Thyroid gland (tissue), 4 donors: ENCODE measurements around the gene ACTR8. TPM values are rescaled to one million over a fixed set of nuclear protein-coding genes. Genes with fewer than 3 reads are reported as not detected.

Experiments used
- DNase-seq, 2 donors: peaks; one replicate each; pipeline ENCODE4 v3.0.0-alpha.2; 2019
- H3K27ac ChIP-seq, 3 donors: fragments of 200-600 bp; sonication (generic); 1 replicate in 2 of 3; 2 replicates in 1 of 3; pipeline ENCODE4 v1.5.1; 2016 to 2019; ENCODE audit warnings: mild to moderate bottlenecking in 1 of 3, moderate library complexity in 1 of 3
- H3K27me3 ChIP-seq: fragments of 200-600 bp; sonication (generic); one replicate; pipeline ENCODE4 v1.5.1; 2019
- H3K36me3 ChIP-seq, 2 donors: fragments of 200-600 bp; sonication (generic); one replicate each; pipeline ENCODE4 v1.5.1; 2016 to 2019
- H3K4me1 ChIP-seq, 2 donors: fragments of 200-600 bp; sonication (generic); one replicate each; pipeline ENCODE4 v1.5.1; 2017 to 2019
- H3K4me3 ChIP-seq, 3 donors: fragments of 200-600 bp; sonication (generic); replicated peaks in 1 of 3; 1 replicate in 2 of 3; 2 replicates in 1 of 3; pipeline ENCODE4 v1.5.1; 2016; ENCODE audit warnings: mild to moderate bottlenecking in 1 of 3
- H3K9me3 ChIP-seq: fragments of 200-600 bp; sonication (generic); one replicate; pipeline ENCODE4 v1.5.1; 2017
- CTCF ChIP-seq, 6 experiments: fragments of 200-600 bp in 3 of 6; fragments of 450-650 bp in 3 of 6; sonication (generic) in 3 of 6; IDR thresholded peaks; one replicate each; pipeline ENCODE4 v1.5.1; 2016 to 2019; ENCODE audit warnings: antibody characterized with exemption in 6 of 6, mild to moderate bottlenecking in 2 of 6, inconsistent platforms in 1 of 6, moderate library complexity in 1 of 6
- POLR2A ChIP-seq, 2 donors: fragments of 450-650 bp; IDR thresholded peaks; one replicate each; pipeline ENCODE4 v1.6.1; 2017; ENCODE audit warnings: antibody characterized with exemption in 2 of 2, mild to moderate bottlenecking in 2 of 2, moderate library complexity in 1 of 2
- WGBS, 2 donors: methylation state at CpG; one replicate each; pipeline ENCODE4 v1.1.5; 2017; 5-methylcytosine and 5-hydroxymethylcytosine counted together
- intact Hi-C: fragments of 100-400 bp; cut with DNase I; formaldehyde crosslinking; loops from one replicate; pipeline ENCODE4 v1.15.1; 2023
- total RNA-seq, 4 donors: library from RNA; depleted of rRNA; stranded (reverse); fragments of >200 nt; gene quantifications; one replicate each; pipeline ENCODE4 v1.2.3, GENCODE V29; 2016

ACTR8 gene
- total RNA-seq, 4 donors from 2014 or later, result 29.0 to 31.7 (median 29.4) TPM

DNA sequence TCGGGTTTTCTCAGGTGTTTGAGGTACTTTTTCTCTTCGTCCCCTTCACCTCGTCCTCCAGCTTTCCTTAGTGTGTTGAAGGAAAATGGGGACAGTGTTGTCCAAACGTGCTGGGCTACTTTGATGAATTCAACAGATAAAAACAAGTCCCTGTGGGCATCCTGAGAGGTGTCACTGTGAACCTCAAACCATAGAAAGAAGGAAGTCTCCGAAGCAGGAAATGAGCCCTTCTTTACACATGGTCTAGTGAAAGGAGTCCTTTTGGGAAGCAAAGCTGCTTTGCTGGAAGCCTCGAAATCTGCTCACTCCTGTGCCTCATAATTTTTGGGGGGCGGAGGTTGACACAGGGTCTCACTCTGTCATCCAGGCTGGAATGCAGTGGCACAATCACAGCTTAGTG, 25.0 kb downstream of the ACTR8 start:
- Histone ChIP-seq H3K9me3 (no peaks in the 10 kb centered on the region), H3K4me1 (peaks cover 0 to 5% of the 10 kb centered on the region in 2 donors), H3K27ac (no peak overlapping the region), H3K27me3 (no peaks in the 10 kb centered on the region), H3K36me3 (peaks cover under 1 to 14% of the 10 kb centered on the region in 2 donors), H3K4me3 (no peak overlapping the region)
- TF ChIP-seq POLR2A (IDR thresholded peaks at IDR 0.05) (no peak), CTCF (IDR thresholded peaks at IDR 0.05) (no peak)
- WGBS, 2 donors, result 86 to 91% methylated on average over 7 of the region's 7 CpGs
- no peak for DNase-seq
- intact Hi-C loops, result no loop called here

GRCh38 chr3:53850895-53851294, 31.1 kb downstream of the ACTR8 start:
- TF ChIP-seq POLR2A (IDR thresholded peaks at IDR 0.05) (no peak), CTCF (IDR thresholded peaks at IDR 0.05) (no peak)
- WGBS, 2 donors, result 59 to 76% methylated on average over 5 of the region's 5 CpGs
- peak in 1 of 2 donors; percentile 18 for DNase-seq
- Histone ChIP-seq H3K4me1 (peaks cover 6 to 9% of the 10 kb centered on the region in 2 donors), H3K27me3 (no peaks in the 10 kb centered on the region), H3K36me3 (no peaks in the 10 kb centered on the region), H3K9me3 (no peaks in the 10 kb centered on the region), H3K27ac (no peak overlapping the region), H3K4me3 (no peak overlapping the region)
- intact Hi-C loops, result no loop called here

GRCh38 chr3:53849916-53850315, 32.0 kb downstream of the ACTR8 start:
- TF ChIP-seq POLR2A (IDR thresholded peaks at IDR 0.05) (no peak), CTCF (IDR thresholded peaks at IDR 0.05) (no peak)
- 95 to 98% methylated on average over 7 of the region's 7 CpGs for WGBS, 2 donors
- no peaks in the 10 kb centered on the region for H3K27me3 ChIP-seq
- H3K4me1 ChIP-seq, result peaks cover 9 to 10% of the 10 kb centered on the region in 2 donors
- no peak overlapping the region for H3K4me3 ChIP-seq
- no peaks in the 10 kb centered on the region for H3K9me3 ChIP-seq
- intact Hi-C loops, result no loop called here
- DNase-seq, result no peak
- no peak overlapping the region for H3K27ac ChIP-seq
- no peaks in the 10 kb centered on the region for H3K36me3 ChIP-seq

- Histone ChIP-seq H3K4me1 (peaks cover 24 to 37% of the 10 kb centered on the region in 2 donors), H3K9me3 (no peaks in the 10 kb centered on the region), H3K4me3 (peak overlapping the region in 1 of 3 donors; percentile 71), H3K36me3 (no peaks in the 10 kb centered on the region), H3K27me3 (no peaks in the 10 kb centered on the region), H3K27ac (no peak overlapping the region)
- no peak for DNase-seq
- 63 to 68% methylated on average over 9 to 10 of the region's 10 CpGs for WGBS, 2 donors
- no peak for TF ChIP-seq CTCF (IDR thresholded peaks at IDR 0.05)
- intact Hi-C loops, result no loop called here
Observed at GRCh38 chr3:53846851-53847155, 35.1 kb downstream of the ACTR8 start.

- 6% methylated on average over 5 of the region's 91 CpGs; no CpG with 5 or more reads in 1 of the 2 donors for WGBS, 2 donors
- no peaks in the 10 kb centered on the region for H3K27me3 ChIP-seq
- TF ChIP-seq CTCF (IDR thresholded peaks at IDR 0.05), result no peak
- peak in 1 of 2 donors; percentile 74 for TF ChIP-seq POLR2A (IDR thresholded peaks at IDR 0.05)
Observed at GRCh38 chr3:53846134-53846850, 35.7 kb downstream of the ACTR8 start, which contains the start of the genes CHDH and IL17RB. Gene CHDH, minus strand, starts transcription at chr3:53846419. Its CDS starts 22,411 bp downstream, at chr3:53824008. Gene IL17RB, plus strand, starts transcription at chr3:53846568. Its CDS starts 21 bp downstream, at chr3:53846589.

More at GRCh38 chr3:53846134-53846850, 35.7 kb downstream of the ACTR8 start, which contains the start of the genes CHDH and IL17RB:
- Histone ChIP-seq H3K9me3 (no peaks in the 10 kb centered on the region), H3K27ac (peak within 1 kb of the TSS; percentile 5 to 80 (median 75)), H3K36me3 (no peaks in the 10 kb centered on the region), H3K4me1 (peaks cover 24 to 37% of the 10 kb centered on the region in 2 donors), H3K4me3 (peak within 1 kb of the TSS; percentile 24 to 71 (median 59))
- intact Hi-C loops, result no loop called here
- DNase-seq, result peak; percentile 72 to 76
